NCI-H1930 (cell line): Measurements from ENCODE around the gene DHDH.

Experiments used
- DNase-seq, 2 experiments: peaks; one replicate each; lab custom pipeline; 2025; lab: John Stamatoyannopoulos, UW

Gene DHDH

GRCh38 chr19:48993175-48994034 is 59.9 kb downstream of the DHDH start, which contains the start of the genes GYS1 and RUVBL2:
Gene GYS1, minus strand, starts transcription at chr19:48993309. Its CDS starts 197 bp downstream, at chr19:48993112.
Gene RUVBL2, plus strand, starts transcription at chr19:48993887. Its CDS starts 25 bp downstream, at chr19:48993912.
- DNase-seq, result peak; percentile 100

GRCh38 chr19:48994035-48994386 is 60.5 kb downstream of the DHDH start:
- DNase-seq, result no peak
